HG03571 (cell line): Measurements from ENCODE around the gene CEBPZ.
"Not testable (repeated sequence)": the region's sequence is repeated elsewhere in the genome, so short reads cannot be mapped to it uniquely, and the experiment has no call there.

Experiments used
- ATAC-seq: cut with Tn5 transposase; IDR thresholded peaks from one replicate; pipeline ENCODE4 v1.9.1; 2021; ENCODE audit not compliant: unreplicated experiment

Gene CEBPZ

GRCh38 chr2:37231241-37232130, at the start of gene CEBPZ, which contains the start of gene NDUFAF7:
Gene CEBPZ (minus strand): TSS chr2:37231596. CDS start chr2:37231567, 29 bp downstream.
Gene NDUFAF7 (plus strand): TSS chr2:37231658. CDS start chr2:37231706, 48 bp downstream.
- ATAC-seq, result peak; percentile 94

- ATAC-seq, result no peak
Observed at GRCh38 chr2:37276291-37276690, 44.9 kb upstream of the CEBPZ start.

GRCh38 chr2:37274359-37274965, 43.1 kb upstream of the CEBPZ start:
- no peak for ATAC-seq

GRCh38 chr2:37271376-37272067, 40.1 kb upstream of the CEBPZ start:
- no peak for ATAC-seq

- ATAC-seq, result no peak
Observed at GRCh38 chr2:37268111-37268510, 36.7 kb upstream of the CEBPZ start.

GRCh38 chr2:37267685-37268084, 36.3 kb upstream of the CEBPZ start:
- no peak for ATAC-seq

GRCh38 chr2:37263839-37264238, 32.4 kb upstream of the CEBPZ start:
- ATAC-seq, result no peak

- no peak for ATAC-seq
Observed at GRCh38 chr2:37262522-37262921, 31.1 kb upstream of the CEBPZ start.

GRCh38 chr2:37250869-37251740, 19.7 kb upstream of the CEBPZ start:
- no peak for ATAC-seq

GRCh38 chr2:37246205-37246604, 14.8 kb upstream of the CEBPZ start:
- no peak for ATAC-seq

GRCh38 chr2:37244755-37245154, 13.4 kb upstream of the CEBPZ start:
- ATAC-seq, result no peak

GRCh38 chr2:37244017-37244416, 12.6 kb upstream of the CEBPZ start:
- ATAC-seq, result peak; percentile 62

GRCh38 chr2:37243435-37243834, 12.0 kb upstream of the CEBPZ start:
- no peak for ATAC-seq

GRCh38 chr2:37232131-37232933, 936 bp upstream of the CEBPZ start:
- peak; percentile 10 for ATAC-seq

GRCh38 chr2:37230581-37230980, 815 bp downstream of the CEBPZ start:
- no peak for ATAC-seq

- no peak for ATAC-seq
Observed at GRCh38 chr2:37228788-37229187, 2.6 kb downstream of the CEBPZ start.

- ATAC-seq, result no peak
Observed at GRCh38 chr2:37226863-37227262, 4.5 kb downstream of the CEBPZ start.

- not testable (repeated sequence) for ATAC-seq
Observed at GRCh38 chr2:37225129-37225528, 6.3 kb downstream of the CEBPZ start.

GRCh38 chr2:37224063-37224462, 7.3 kb downstream of the CEBPZ start:
- no peak for ATAC-seq

GRCh38 chr2:37223131-37223530, 8.3 kb downstream of the CEBPZ start:
- no peak for ATAC-seq
